Measurements from ENCODE around the gene TMEM52.
A peak's percentile ranks its signal among the peaks of the same experiment; 100 is the strongest.

TMEM52 gene

DNA sequence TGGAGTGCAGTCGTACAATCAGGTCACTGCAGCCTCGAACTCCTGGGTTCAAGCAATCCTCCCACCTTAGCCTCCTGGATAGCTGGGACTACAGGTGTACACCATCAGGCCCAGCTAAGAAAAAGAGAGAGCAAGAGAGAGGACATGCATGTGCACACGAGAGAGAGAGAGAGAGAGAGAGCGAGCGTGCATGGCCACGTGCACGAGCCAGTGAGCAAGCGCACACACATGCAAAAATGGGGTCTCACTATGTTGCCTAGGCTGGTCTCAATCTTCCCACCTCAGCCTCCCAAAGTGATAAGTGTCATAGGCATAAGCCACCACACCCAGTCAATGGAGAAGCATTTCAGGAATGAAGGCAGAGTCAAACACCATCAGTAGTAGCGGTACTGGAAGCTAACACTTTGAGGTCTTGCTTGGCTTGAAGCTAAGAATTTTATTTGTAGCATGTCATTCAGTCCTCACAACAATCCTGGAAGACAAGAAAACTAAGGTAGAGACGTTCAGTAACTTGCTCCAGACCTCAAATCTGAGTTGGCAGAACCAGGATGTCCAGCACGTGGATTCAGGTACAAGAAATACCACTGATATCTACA, 42.6 kb downstream of the TMEM52 start:
- no peak overlapping the region for H2BK5ac ChIP-seq (ENCODE audit: low read length)
- H3K27me3 ChIP-seq (ENCODE audit: control insufficient read depth in 3 of 3, insufficient read depth in 3 of 3, low read depth in 1 of 3, low read length in 3 of 3) = no peaks in the 10 kb centered on the region
- H3K9ac ChIP-seq (ENCODE audit: low read depth, low read length, poor library complexity) = no peak overlapping the region
- no peak overlapping the region for H3K27ac ChIP-seq (replicated peaks; ENCODE audit: low read length)
- no peak overlapping the region for H3K4ac ChIP-seq (ENCODE audit: low read length)
- no peak overlapping the region for H4K8ac ChIP-seq (ENCODE audit: low read depth, low read length)
- H3K23ac ChIP-seq (ENCODE audit: low read depth, low read length, poor library complexity) = peak overlapping the region; percentile 38
- H2BK120ac ChIP-seq (ENCODE audit: low read depth, low read length) = no peak overlapping the region
- whole genome bisulfite sequencing, 2 donors (ENCODE audit: extremely low coverage in 2 of 2, insufficient read length in 2 of 2, insufficient replicate concordance in 1 of 2) = no CpG with 5 or more reads among the region's 11 CpGs
- H3K36me3 ChIP-seq (replicated peaks in 1 of 2; ENCODE audit: control insufficient read depth in 2 of 2, insufficient read depth in 2 of 2, low read length in 2 of 2) = peaks cover 33 to 93% of the 10 kb centered on the region in 2 donors
- H3K9me3 ChIP-seq (replicated peaks in 1 of 2; ENCODE audit: control insufficient read depth in 2 of 2, insufficient read depth in 1 of 2, low read depth in 1 of 2, low read length in 2 of 2) = peaks cover 1 to 45% of the 10 kb centered on the region in 2 donors
- no peak overlapping the region for H2BK15ac ChIP-seq (ENCODE audit: low read length)
- H2AK5ac ChIP-seq (ENCODE audit: low read depth, low read length) = no peak overlapping the region
- H3K18ac ChIP-seq (ENCODE audit: low read length) = no peak overlapping the region
- H2BK12ac ChIP-seq (ENCODE audit: low read length) = no peak overlapping the region
- DNase-seq (ENCODE audit: low spot score) = no peak
- no peak overlapping the region for H3K4me2 ChIP-seq (ENCODE audit: insufficient read depth, low read length, poor library complexity, severe bottlenecking)
- no peak overlapping the region for H3K4me3 ChIP-seq (ENCODE audit: low read length in 2 of 2)
- H3K4me1 ChIP-seq (ENCODE audit: control insufficient read depth in 2 of 2, insufficient read depth in 1 of 2, low read depth in 1 of 2, low read length in 2 of 2) = peaks cover 0 to 4% of the 10 kb centered on the region in 2 donors
- no peak overlapping the region for H3K14ac ChIP-seq (ENCODE audit: low read length)
- H3K79me1 ChIP-seq (ENCODE audit: low read depth, low read length) = peaks cover 5% of the 10 kb centered on the region
- H2AFZ ChIP-seq (ENCODE audit: low read length) = no peak overlapping the region
- no peak overlapping the region for H4K91ac ChIP-seq (ENCODE audit: low read depth, low read length, poor library complexity)

DNA sequence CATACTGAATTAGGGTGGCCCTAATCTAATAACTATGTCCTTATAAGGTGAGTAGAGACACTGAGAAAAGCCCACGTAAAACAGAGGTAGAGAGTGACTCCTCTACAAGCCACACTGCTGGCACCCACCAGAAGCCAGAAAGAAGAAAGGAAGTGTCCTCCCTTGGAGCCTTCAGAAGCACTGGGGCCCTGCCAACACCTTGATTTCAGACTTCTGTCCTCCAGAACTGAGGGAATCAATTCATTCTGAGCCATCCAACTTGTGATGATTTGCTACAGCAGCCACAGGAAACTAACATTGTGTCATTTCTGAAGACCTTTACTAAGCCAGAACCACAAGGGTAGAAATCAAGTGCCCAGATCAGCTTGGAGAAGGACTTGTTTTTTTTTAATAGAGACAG, 43.1 kb downstream of the TMEM52 start:
- Histone ChIP-seq H3K36me3 (replicated peaks in 1 of 2; ENCODE audit: control insufficient read depth in 2 of 2, insufficient read depth in 2 of 2, low read length in 2 of 2) (peaks cover 34 to 95% of the 10 kb centered on the region in 2 donors), H3K4ac (ENCODE audit: low read length) (no peak overlapping the region), H3K27ac (replicated peaks; ENCODE audit: low read length) (no peak overlapping the region), H3K18ac (ENCODE audit: low read length) (no peak overlapping the region), H3K4me3 (ENCODE audit: low read length in 2 of 2) (no peak overlapping the region), H4K91ac (ENCODE audit: low read depth, low read length, poor library complexity) (no peak overlapping the region), H4K8ac (ENCODE audit: low read depth, low read length) (no peak overlapping the region), H3K9ac (ENCODE audit: low read depth, low read length, poor library complexity) (no peak overlapping the region), H3K79me1 (ENCODE audit: low read depth, low read length) (peaks cover 5% of the 10 kb centered on the region), H3K9me3 (replicated peaks in 1 of 2; ENCODE audit: control insufficient read depth in 2 of 2, insufficient read depth in 1 of 2, low read depth in 1 of 2, low read length in 2 of 2) (peaks cover 1 to 44% of the 10 kb centered on the region in 2 donors), H3K14ac (ENCODE audit: low read length) (no peak overlapping the region), H2AK5ac (ENCODE audit: low read depth, low read length) (no peak overlapping the region), H2BK5ac (ENCODE audit: low read length) (no peak overlapping the region), H2BK120ac (ENCODE audit: low read depth, low read length) (no peak overlapping the region), H2BK12ac (ENCODE audit: low read length) (no peak overlapping the region), H3K27me3 (ENCODE audit: control insufficient read depth in 3 of 3, insufficient read depth in 3 of 3, low read depth in 1 of 3, low read length in 3 of 3) (no peaks in the 10 kb centered on the region), H3K4me1 (ENCODE audit: control insufficient read depth in 2 of 2, insufficient read depth in 1 of 2, low read depth in 1 of 2, low read length in 2 of 2) (peaks cover 0 to 4% of the 10 kb centered on the region in 2 donors), H3K23ac (ENCODE audit: low read depth, low read length, poor library complexity) (no peak overlapping the region), H2AFZ (ENCODE audit: low read length) (no peak overlapping the region), H2BK15ac (ENCODE audit: low read length) (no peak overlapping the region), H3K4me2 (ENCODE audit: insufficient read depth, low read length, poor library complexity, severe bottlenecking) (no peak overlapping the region)
- no peak for DNase-seq (ENCODE audit: low spot score)
- no CpG with 5 or more reads among the region's 1 CpG for WGBS, 2 donors (ENCODE audit: extremely low coverage in 2 of 2, insufficient read length in 2 of 2, insufficient replicate concordance in 1 of 2)

DNA sequence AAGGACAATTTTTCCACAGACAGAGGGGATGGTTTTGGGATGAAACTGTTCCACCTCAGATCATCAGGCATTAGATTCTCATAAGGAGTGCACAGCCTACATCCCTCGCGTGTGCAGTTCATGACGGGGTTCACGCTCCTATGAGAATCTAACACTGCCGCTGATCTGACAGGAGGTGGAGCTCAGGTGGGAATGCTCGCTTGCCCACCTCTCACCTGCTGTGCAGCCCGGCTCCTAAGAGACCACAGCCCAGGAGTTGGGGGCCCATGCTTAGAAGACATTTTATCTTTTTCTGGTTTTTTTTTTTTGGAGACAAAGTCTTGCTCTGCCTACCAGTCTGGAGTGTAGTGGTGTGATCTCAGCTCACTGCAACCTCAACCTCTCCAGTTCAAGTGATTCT, 44.2 kb downstream of the TMEM52 start:
- no peak overlapping the region for H3K14ac ChIP-seq (ENCODE audit: low read length)
- H3K79me1 ChIP-seq (ENCODE audit: low read depth, low read length) = peaks cover 5% of the 10 kb centered on the region
- H3K27me3 ChIP-seq (ENCODE audit: control insufficient read depth in 3 of 3, insufficient read depth in 3 of 3, low read depth in 1 of 3, low read length in 3 of 3) = no peaks in the 10 kb centered on the region
- no peak overlapping the region for H2BK15ac ChIP-seq (ENCODE audit: low read length)
- no peak overlapping the region for H2BK120ac ChIP-seq (ENCODE audit: low read depth, low read length)
- no peak overlapping the region for H3K18ac ChIP-seq (ENCODE audit: low read length)
- no peak overlapping the region for H4K8ac ChIP-seq (ENCODE audit: low read depth, low read length)
- H3K9ac ChIP-seq (ENCODE audit: low read depth, low read length, poor library complexity) = no peak overlapping the region
- no peak overlapping the region for H3K27ac ChIP-seq (replicated peaks; ENCODE audit: low read length)
- no peak overlapping the region for H2AFZ ChIP-seq (ENCODE audit: low read length)
- no peak for DNase-seq (ENCODE audit: low spot score)
- no CpG with 5 or more reads among the region's 7 CpGs for WGBS, 2 donors (ENCODE audit: extremely low coverage in 2 of 2, insufficient read length in 2 of 2, insufficient replicate concordance in 1 of 2)
- H3K36me3 ChIP-seq (replicated peaks in 1 of 2; ENCODE audit: control insufficient read depth in 2 of 2, insufficient read depth in 2 of 2, low read length in 2 of 2) = peaks cover 34 to 98% of the 10 kb centered on the region in 2 donors
- no peak overlapping the region for H3K4me2 ChIP-seq (ENCODE audit: insufficient read depth, low read length, poor library complexity, severe bottlenecking)
- H3K4ac ChIP-seq (ENCODE audit: low read length) = no peak overlapping the region
- H4K91ac ChIP-seq (ENCODE audit: low read depth, low read length, poor library complexity) = no peak overlapping the region
- H3K4me1 ChIP-seq (ENCODE audit: control insufficient read depth in 2 of 2, insufficient read depth in 1 of 2, low read depth in 1 of 2, low read length in 2 of 2) = peaks cover 0 to 4% of the 10 kb centered on the region in 2 donors
- H2BK5ac ChIP-seq (ENCODE audit: low read length) = no peak overlapping the region
- H3K4me3 ChIP-seq (ENCODE audit: low read length in 2 of 2) = no peak overlapping the region
- peaks cover 3 to 38% of the 10 kb centered on the region in 2 donors for H3K9me3 ChIP-seq (replicated peaks in 1 of 2; ENCODE audit: control insufficient read depth in 2 of 2, insufficient read depth in 1 of 2, low read depth in 1 of 2, low read length in 2 of 2)
- H2AK5ac ChIP-seq (ENCODE audit: low read depth, low read length) = no peak overlapping the region
- H2BK12ac ChIP-seq (ENCODE audit: low read length) = no peak overlapping the region
- H3K23ac ChIP-seq (ENCODE audit: low read depth, low read length, poor library complexity) = no peak overlapping the region

DNA sequence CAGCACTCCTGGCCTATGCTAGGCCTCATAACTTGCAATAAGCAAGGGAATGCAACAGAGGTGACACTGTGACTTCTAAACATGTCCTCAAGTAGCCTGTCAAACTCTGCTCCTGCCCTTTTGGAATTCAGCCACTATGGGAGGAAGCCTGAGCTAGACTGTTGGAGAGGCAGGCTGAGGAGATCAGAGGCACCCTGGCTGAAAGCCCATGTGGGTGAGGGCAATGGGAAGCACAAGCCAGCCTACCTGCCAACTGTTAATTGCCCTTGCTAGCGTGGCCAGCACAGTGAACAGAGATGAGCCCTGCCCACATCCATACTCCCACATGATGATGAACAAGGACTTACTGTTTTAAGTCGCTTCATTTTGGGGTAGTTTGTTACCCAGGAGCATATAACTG, 45.9 kb downstream of the TMEM52 start:
- Histone ChIP-seq H4K8ac (ENCODE audit: low read depth, low read length) (no peak overlapping the region), H3K9me3 (replicated peaks in 1 of 2; ENCODE audit: control insufficient read depth in 2 of 2, insufficient read depth in 1 of 2, low read depth in 1 of 2, low read length in 2 of 2) (peaks cover 3 to 34% of the 10 kb centered on the region in 2 donors), H3K14ac (ENCODE audit: low read length) (no peak overlapping the region), H3K4me1 (ENCODE audit: control insufficient read depth in 2 of 2, insufficient read depth in 1 of 2, low read depth in 1 of 2, low read length in 2 of 2) (peaks cover 0 to 3% of the 10 kb centered on the region in 2 donors), H2BK15ac (ENCODE audit: low read length) (no peak overlapping the region), H2BK5ac (ENCODE audit: low read length) (no peak overlapping the region), H3K23ac (ENCODE audit: low read depth, low read length, poor library complexity) (no peak overlapping the region), H2BK120ac (ENCODE audit: low read depth, low read length) (no peak overlapping the region), H2AK5ac (ENCODE audit: low read depth, low read length) (no peak overlapping the region), H3K27me3 (ENCODE audit: control insufficient read depth in 3 of 3, insufficient read depth in 3 of 3, low read depth in 1 of 3, low read length in 3 of 3) (no peaks in the 10 kb centered on the region), H2AFZ (ENCODE audit: low read length) (no peak overlapping the region), H3K9ac (ENCODE audit: low read depth, low read length, poor library complexity) (no peak overlapping the region), H3K4me2 (ENCODE audit: insufficient read depth, low read length, poor library complexity, severe bottlenecking) (no peak overlapping the region), H3K18ac (ENCODE audit: low read length) (no peak overlapping the region), H3K36me3 (replicated peaks in 1 of 2; ENCODE audit: control insufficient read depth in 2 of 2, insufficient read depth in 2 of 2, low read length in 2 of 2) (peaks cover 34 to 90% of the 10 kb centered on the region in 2 donors), H3K4ac (ENCODE audit: low read length) (no peak overlapping the region), H3K79me1 (ENCODE audit: low read depth, low read length) (peaks cover 7% of the 10 kb centered on the region), H3K4me3 (ENCODE audit: low read length in 2 of 2) (no peak overlapping the region), H4K91ac (ENCODE audit: low read depth, low read length, poor library complexity) (no peak overlapping the region), H2BK12ac (ENCODE audit: low read length) (no peak overlapping the region), H3K27ac (replicated peaks; ENCODE audit: low read length) (no peak overlapping the region)
- WGBS, 2 donors (ENCODE audit: extremely low coverage in 2 of 2, insufficient read length in 2 of 2, insufficient replicate concordance in 1 of 2) = no CpG with 5 or more reads among the region's 2 CpGs
- no peak for DNase-seq (ENCODE audit: low spot score)

All from neuronal stem cell (in vitro differentiated cells).